ENCODE data around the gene NSUN5. TPM values are rescaled to one million over a fixed set of nuclear protein-coding genes. Genes with fewer than 3 reads are reported as not detected.

The NSUN5 gene
- total RNA-seq (20.5 and 22.6 TPM in 2 replicates), polyA plus RNA-seq (30.6 and 33.1 TPM in 2 replicates)

DNA sequence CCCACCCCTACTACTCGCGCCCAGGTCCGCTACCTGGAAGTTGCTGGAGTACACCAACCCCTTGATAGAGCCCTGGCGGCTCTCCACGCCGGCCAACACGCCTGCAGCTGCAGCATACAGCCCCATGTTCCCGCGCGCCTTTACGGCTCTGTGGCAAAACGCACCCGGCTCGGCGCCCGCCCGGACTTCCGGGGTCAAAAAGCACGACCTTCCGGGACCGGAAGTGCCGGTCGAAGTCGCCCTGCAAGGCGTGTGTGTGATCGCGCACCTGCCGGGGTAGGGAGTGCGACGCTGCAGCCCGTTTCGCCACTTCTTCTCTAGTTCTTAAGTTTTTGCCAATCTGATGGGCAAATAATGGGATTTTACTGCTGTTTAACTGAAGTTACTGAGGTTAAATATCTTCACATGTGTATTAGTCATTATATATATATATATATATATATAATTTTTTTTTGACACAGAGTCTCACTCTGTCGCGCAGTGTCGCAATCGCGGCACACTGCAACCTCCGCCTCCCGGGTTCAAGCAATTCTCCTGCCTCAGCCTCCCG lies at the start of gene NSUN5:
Gene NSUN5, minus strand, starts transcription at position 162 of the 550 bp plus-strand sequence. Its CDS starts 36 bp downstream, at position 126.
- WGBS (ENCODE audit: low lambda C conversion rate, missing lambda C conversion rate) = 17% methylated on average over 39 of the region's 40 CpGs
- H3K4me1 ChIP-seq (ENCODE audit: insufficient read depth) = peaks cover 8% of the 10 kb centered on the region
- H3K9me3 ChIP-seq (ENCODE audit: low read depth) = no peaks in the 10 kb centered on the region
- no peaks in the 10 kb centered on the region for H3K36me3 ChIP-seq (replicated peaks; ENCODE audit: insufficient read depth, low read depth)
- H3K4me3 ChIP-seq = peak within 1 kb of the TSS; percentile 75
- H3K9me2 ChIP-seq (replicated peaks; ENCODE audit: insufficient read depth) = no peaks in the 10 kb centered on the region
- peak within 1 kb of the TSS; percentile 91 for H3K4me2 ChIP-seq
- DNase-seq (ENCODE audit: low spot score) = peak; percentile 88
- H4K20me1 ChIP-seq (ENCODE audit: insufficient read depth, poor library complexity, severe bottlenecking) = no peaks in the 10 kb centered on the region
- peak within 1 kb of the TSS; percentile 90 for H2AFZ ChIP-seq
- peaks cover 8% of the 10 kb centered on the region for H3K79me2 ChIP-seq
- H3K27ac ChIP-seq = peak within 1 kb of the TSS; percentile 53
- H3K27me3 ChIP-seq = no peaks in the 10 kb centered on the region
- TF ChIP-seq EZH2 (IDR thresholded peaks at IDR 0.05; ENCODE audit: borderline replicate concordance) = no peak
- TF ChIP-seq, protein P1, sequence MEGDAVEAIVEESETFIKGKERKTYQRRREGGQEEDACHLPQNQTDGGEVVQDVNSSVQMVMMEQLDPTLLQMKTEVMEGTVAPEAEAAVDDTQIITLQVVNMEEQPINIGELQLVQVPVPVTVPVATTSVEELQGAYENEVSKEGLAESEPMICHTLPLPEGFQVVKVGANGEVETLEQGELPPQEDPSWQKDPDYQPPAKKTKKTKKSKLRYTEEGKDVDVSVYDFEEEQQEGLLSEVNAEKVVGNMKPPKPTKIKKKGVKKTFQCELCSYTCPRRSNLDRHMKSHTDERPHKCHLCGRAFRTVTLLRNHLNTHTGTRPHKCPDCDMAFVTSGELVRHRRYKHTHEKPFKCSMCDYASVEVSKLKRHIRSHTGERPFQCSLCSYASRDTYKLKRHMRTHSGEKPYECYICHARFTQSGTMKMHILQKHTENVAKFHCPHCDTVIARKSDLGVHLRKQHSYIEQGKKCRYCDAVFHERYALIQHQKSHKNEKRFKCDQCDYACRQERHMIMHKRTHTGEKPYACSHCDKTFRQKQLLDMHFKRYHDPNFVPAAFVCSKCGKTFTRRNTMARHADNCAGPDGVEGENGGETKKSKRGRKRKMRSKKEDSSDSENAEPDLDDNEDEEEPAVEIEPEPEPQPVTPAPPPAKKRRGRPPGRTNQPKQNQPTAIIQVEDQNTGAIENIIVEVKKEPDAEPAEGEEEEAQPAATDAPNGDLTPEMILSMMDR (IDR thresholded peaks at IDR 0.05; ENCODE audit: poor library complexity) = no peak
- no peak for TF ChIP-seq EZH2phosphoT487 (IDR thresholded peaks at IDR 0.05; ENCODE audit: low read depth, severe bottlenecking, unreplicated experiment)

DNA sequence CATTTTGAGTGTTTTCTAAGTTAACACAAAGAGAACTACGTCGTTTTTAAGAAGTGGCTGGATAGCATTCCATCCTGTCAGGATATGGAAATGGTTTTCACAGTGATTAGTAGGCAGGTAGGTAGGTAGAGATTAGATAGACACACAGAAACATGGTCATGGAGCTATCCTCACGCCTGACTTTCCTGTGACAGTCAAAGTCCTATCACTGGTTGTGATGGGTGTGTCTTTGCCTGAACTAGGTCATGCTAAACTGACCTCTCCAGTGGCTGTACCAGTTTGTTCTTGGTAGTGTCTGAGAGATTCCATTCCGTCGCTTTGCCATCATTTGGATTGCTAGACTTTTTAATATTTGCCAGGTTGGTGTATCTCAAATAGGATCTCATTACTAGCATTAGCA lies 47.5 kb upstream of the NSUN5 start:
- Histone ChIP-seq H2AFZ (no peak overlapping the region), H3K4me1 (ENCODE audit: insufficient read depth) (peaks cover 8% of the 10 kb centered on the region), H3K36me3 (replicated peaks; ENCODE audit: insufficient read depth, low read depth) (no peaks in the 10 kb centered on the region), H3K79me2 (no peaks in the 10 kb centered on the region), H3K4me2 (no peak overlapping the region), H3K9me3 (ENCODE audit: low read depth) (no peaks in the 10 kb centered on the region), H4K20me1 (ENCODE audit: insufficient read depth, poor library complexity, severe bottlenecking) (no peaks in the 10 kb centered on the region), H3K9me2 (replicated peaks; ENCODE audit: insufficient read depth) (no peaks in the 10 kb centered on the region), H3K27ac (no peak overlapping the region), H3K27me3 (no peaks in the 10 kb centered on the region), H3K4me3 (no peak overlapping the region)
- 70% methylated on average over 5 of the region's 5 CpGs for WGBS (ENCODE audit: low lambda C conversion rate, missing lambda C conversion rate)
- DNase-seq (ENCODE audit: low spot score) = no peak
- TF ChIP-seq, protein P1 (IDR thresholded peaks at IDR 0.05; ENCODE audit: poor library complexity) = no peak
- TF ChIP-seq EZH2phosphoT487 (IDR thresholded peaks at IDR 0.05; ENCODE audit: low read depth, severe bottlenecking, unreplicated experiment) (no peak), EZH2 (IDR thresholded peaks at IDR 0.05; ENCODE audit: borderline replicate concordance) (no peak)

DNA sequence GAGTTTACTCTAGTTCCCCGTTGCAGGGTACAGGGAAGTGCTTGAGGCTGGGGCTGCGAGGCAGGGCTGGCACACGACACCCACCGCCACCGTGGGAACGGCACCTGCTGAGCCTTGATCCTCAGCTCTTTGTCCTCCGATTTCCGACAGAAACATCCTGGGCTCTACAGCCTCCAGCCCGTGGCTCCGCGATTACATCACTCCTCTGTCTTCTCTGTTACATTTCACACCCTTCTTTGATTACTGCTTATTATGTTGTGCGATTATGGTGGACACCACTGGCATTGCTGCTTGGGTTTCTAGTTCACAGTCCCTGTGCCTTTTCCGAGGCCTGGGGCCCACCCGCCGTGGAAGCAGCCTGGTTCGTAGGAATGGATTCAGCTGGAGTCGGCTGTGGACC lies 46.2 kb upstream of the NSUN5 start:
- Histone ChIP-seq H3K79me2 (no peaks in the 10 kb centered on the region), H3K9me3 (ENCODE audit: low read depth) (no peaks in the 10 kb centered on the region), H3K27me3 (no peaks in the 10 kb centered on the region), H3K4me3 (no peak overlapping the region), H2AFZ (no peak overlapping the region), H3K4me1 (ENCODE audit: insufficient read depth) (peaks cover 8% of the 10 kb centered on the region), H3K4me2 (no peak overlapping the region), H4K20me1 (ENCODE audit: insufficient read depth, poor library complexity, severe bottlenecking) (no peaks in the 10 kb centered on the region), H3K36me3 (replicated peaks; ENCODE audit: insufficient read depth, low read depth) (no peaks in the 10 kb centered on the region), H3K9me2 (replicated peaks; ENCODE audit: insufficient read depth) (no peaks in the 10 kb centered on the region), H3K27ac (no peak overlapping the region)
- TF ChIP-seq EZH2 (IDR thresholded peaks at IDR 0.05; ENCODE audit: borderline replicate concordance) = no peak
- TF ChIP-seq, protein P1 (IDR thresholded peaks at IDR 0.05; ENCODE audit: poor library complexity) = no peak
- no peak for TF ChIP-seq EZH2phosphoT487 (IDR thresholded peaks at IDR 0.05; ENCODE audit: low read depth, severe bottlenecking, unreplicated experiment)
- 89% methylated on average over 17 of the region's 17 CpGs for WGBS (ENCODE audit: low lambda C conversion rate, missing lambda C conversion rate)
- DNase-seq (ENCODE audit: low spot score) = no peak
